Gastroesophageal sphincter (tissue), 4 donors: ENCODE data around the gene BAG5. TPM values are rescaled to one million over a fixed set of nuclear protein-coding genes. Genes with fewer than 3 reads are reported as not detected.

Source experiments
- ATAC-seq: fragments of 150-250 bp; one replicate; pipeline ENCODE4 v1.9.1; 2016; ENCODE audit warnings: mild to moderate bottlenecking, moderate library complexity
- H3K27ac ChIP-seq, 4 donors: fragments of 200-600 bp; sonication (generic) in 3 of 4; 1 replicate in 3 of 4; 2 replicates in 1 of 4; pipeline ENCODE4 v1.5.1; 2016 to 2019
- H3K27me3 ChIP-seq: fragments of 200-600 bp; sonication (generic); one replicate; pipeline ENCODE4 v1.5.1; 2019
- H3K36me3 ChIP-seq, 2 donors: fragments of 200-600 bp; sonication (generic); one replicate each; pipeline ENCODE4 v1.5.1; 2019; ENCODE audit warnings: control low read depth in 1 of 2
- H3K4me1 ChIP-seq, 3 donors: fragments of 200-600 bp; sonication (generic); 1 replicate in 2 of 3; 2 replicates in 1 of 3; pipeline ENCODE4 v1.5.1; 2016 to 2019; ENCODE audit warnings: control low read depth in 2 of 3
- H3K4me3 ChIP-seq, 2 donors: fragments of 200-600 bp; sonication (generic); one replicate each; pipeline ENCODE4 v1.5.1; 2019; ENCODE audit warnings: mild to moderate bottlenecking in 1 of 2, moderate library complexity in 1 of 2
- H3K9me3 ChIP-seq, 3 donors: fragments of 200-600 bp; sonication (generic); one replicate each; pipeline ENCODE4 v1.5.1; 2017 to 2019; ENCODE audit warnings: control low read depth in 2 of 3
- EP300 ChIP-seq: sonication (generic); formaldehyde crosslinking; IDR thresholded peaks from one replicate; pipeline ENCODE4 v1.6.1; 2017; ENCODE audit warnings: antibody characterized with exemption, mild to moderate bottlenecking
- POLR2A ChIP-seq, 2 donors: fragments of 450-650 bp; IDR thresholded peaks; one replicate each; pipeline ENCODE4 v1.6.1; 2017; ENCODE audit warnings: antibody characterized with exemption in 2 of 2, mild to moderate bottlenecking in 2 of 2, moderate library complexity in 1 of 2
- POLR2AphosphoS5 ChIP-seq: sonication (generic); formaldehyde crosslinking; IDR thresholded peaks from one replicate; pipeline ENCODE4 v1.6.1; 2017; ENCODE audit warnings: antibody characterized with exemption
- WGBS, 2 donors: methylation state at CpG; one replicate each; pipeline ENCODE4 v1.1.5; 2018; ENCODE audit warnings: low coverage in 1 of 2; 5-methylcytosine and 5-hydroxymethylcytosine counted together
- total RNA-seq, 4 donors: library from RNA; depleted of rRNA; stranded (reverse); fragments of >200 nt; gene quantifications; one replicate each; pipeline ENCODE4 v1.1.0, GENCODE V29; 2016
- TF ChIP-seq, protein P1 (sequence below), 4 experiments: fragments of 200-600 bp in 2 of 4; fragments of 450-650 bp in 2 of 4; sonication (generic) in 1 of 4; IDR thresholded peaks; one replicate each; pipeline ENCODE4 v1.5.1; 2017 to 2019; ENCODE audit warnings: antibody characterized with exemption in 4 of 4, mild to moderate bottlenecking in 2 of 4, moderate library complexity in 2 of 4

The BAG5 gene
- total RNA-seq, 4 donors from 2014 or later, result 31.1 to 41.3 (median 38.5) TPM

DNA sequence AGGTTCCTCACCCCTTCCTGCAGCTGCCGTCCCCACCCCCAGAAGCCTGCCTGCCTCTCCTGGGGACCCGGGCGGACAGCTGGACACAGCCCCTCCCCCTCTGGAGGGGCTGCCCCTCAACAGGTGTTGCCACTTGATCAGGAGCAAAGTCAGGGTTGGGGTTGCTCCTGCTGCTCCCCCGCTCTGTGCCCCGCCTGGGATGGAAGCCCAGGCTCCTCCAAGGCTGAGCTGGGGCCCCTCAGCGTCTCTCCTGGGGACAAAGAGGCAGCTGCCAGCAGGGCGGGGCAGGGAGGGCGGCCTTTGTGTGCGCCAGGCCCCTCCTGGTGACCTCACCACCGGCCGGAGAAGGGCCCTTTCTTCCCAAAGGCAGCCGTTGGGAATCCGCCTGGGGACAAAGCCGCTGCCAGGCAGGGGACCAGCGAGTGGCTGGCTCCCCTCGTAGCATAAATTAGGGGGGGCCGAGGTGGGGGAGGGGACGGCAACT lies 19.8 kb downstream of the BAG5 start:
- ATAC-seq, result peak; percentile 17
- Histone ChIP-seq H3K4me3 (peak overlapping the region in 1 of 2 donors; percentile 8), H3K27me3 (no peaks in the 10 kb centered on the region), H3K36me3 (no peaks in the 10 kb centered on the region), H3K9me3 (no peaks in the 10 kb centered on the region), H3K4me1 (peaks cover 31 to 100% (median 78%) of the 10 kb centered on the region in 3 donors), H3K27ac (peak overlapping the region; percentile 62 to 96 (median 92))
- 0% methylated on average over 1 of the region's 18 CpGs; no CpG with 5 or more reads in 1 of the 2 donors for WGBS, 2 donors
- peak; percentile 16 for TF ChIP-seq POLR2AphosphoS5
- no peak for TF ChIP-seq POLR2A (IDR thresholded peaks at IDR 0.05)

- peak; percentile 14 for ATAC-seq
- Histone ChIP-seq H3K9me3 (no peaks in the 10 kb centered on the region), H3K4me1 (peaks cover 31 to 100% (median 78%) of the 10 kb centered on the region in 3 donors), H3K36me3 (no peaks in the 10 kb centered on the region), H3K4me3 (no peak overlapping the region), H3K27me3 (no peaks in the 10 kb centered on the region), H3K27ac (peak overlapping the region; percentile 62 to 96 (median 92))
- TF ChIP-seq, protein P1, sequence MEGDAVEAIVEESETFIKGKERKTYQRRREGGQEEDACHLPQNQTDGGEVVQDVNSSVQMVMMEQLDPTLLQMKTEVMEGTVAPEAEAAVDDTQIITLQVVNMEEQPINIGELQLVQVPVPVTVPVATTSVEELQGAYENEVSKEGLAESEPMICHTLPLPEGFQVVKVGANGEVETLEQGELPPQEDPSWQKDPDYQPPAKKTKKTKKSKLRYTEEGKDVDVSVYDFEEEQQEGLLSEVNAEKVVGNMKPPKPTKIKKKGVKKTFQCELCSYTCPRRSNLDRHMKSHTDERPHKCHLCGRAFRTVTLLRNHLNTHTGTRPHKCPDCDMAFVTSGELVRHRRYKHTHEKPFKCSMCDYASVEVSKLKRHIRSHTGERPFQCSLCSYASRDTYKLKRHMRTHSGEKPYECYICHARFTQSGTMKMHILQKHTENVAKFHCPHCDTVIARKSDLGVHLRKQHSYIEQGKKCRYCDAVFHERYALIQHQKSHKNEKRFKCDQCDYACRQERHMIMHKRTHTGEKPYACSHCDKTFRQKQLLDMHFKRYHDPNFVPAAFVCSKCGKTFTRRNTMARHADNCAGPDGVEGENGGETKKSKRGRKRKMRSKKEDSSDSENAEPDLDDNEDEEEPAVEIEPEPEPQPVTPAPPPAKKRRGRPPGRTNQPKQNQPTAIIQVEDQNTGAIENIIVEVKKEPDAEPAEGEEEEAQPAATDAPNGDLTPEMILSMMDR (IDR thresholded peaks at IDR 0.05), result peak in 3 of 4 experiments; percentile 22 to 42 (median 39)
- TF ChIP-seq POLR2A (IDR thresholded peaks at IDR 0.05), result no peak
- WGBS, 2 donors, result no CpG with 5 or more reads among the region's 33 CpGs
Observed at GRCh38 chr14:103541709-103542604, 20.5 kb downstream of the BAG5 start.

DNA sequence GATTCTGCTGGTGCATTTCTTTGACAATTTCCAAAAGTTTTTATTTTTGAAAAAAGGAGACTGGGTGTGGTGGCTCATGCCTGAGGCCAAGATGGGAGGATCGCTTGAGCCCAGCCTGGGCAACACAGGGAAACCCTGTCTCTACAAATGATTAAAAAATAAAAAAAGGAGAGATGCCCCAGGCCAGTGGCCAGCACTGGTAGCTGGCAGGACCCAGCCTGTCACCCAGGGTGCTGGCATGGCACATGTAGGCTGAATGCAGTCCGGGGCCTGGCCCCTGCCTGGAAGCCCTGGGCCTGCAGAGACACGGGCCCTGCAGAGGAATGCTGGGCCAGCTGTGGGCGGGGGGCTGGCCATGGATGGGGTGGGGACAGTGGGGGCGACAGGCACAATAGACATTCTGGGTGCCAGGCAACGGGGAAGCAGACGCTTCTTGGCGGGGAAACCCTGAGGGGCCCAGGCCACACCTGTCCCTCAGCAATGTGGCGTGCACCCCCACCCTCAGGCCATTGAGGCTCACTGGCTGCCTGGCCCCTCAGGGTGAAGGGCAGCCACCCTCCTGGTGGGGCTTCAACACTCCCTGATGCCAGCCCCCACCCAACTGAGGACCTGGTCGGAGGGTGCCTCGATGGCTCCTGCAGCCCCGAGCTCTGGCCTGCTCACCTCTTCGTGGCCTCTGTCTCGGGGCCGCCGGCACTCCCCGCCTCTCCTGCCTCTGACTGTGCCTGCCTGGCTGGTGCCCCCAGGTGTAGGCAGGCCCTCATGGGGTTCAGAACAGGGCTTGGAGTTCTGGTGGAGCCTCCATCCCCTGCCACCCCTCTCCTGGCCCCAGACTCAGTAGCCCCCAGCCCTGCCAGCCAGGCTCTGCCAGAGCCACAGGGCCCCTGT lies 21.4 kb downstream of the BAG5 start:
- no peak for ATAC-seq
- Histone ChIP-seq H3K9me3 (no peaks in the 10 kb centered on the region), H3K4me3 (no peak overlapping the region), H3K36me3 (peaks cover 0 to 1% of the 10 kb centered on the region in 2 donors), H3K4me1 (peaks cover 31 to 100% (median 70%) of the 10 kb centered on the region in 3 donors), H3K27me3 (no peaks in the 10 kb centered on the region), H3K27ac (peak overlapping the region; percentile 62 to 96 (median 92))
- 13 to 17% methylated on average over 1 to 3 of the region's 17 CpGs for WGBS, 2 donors
- TF ChIP-seq, protein P1 (IDR thresholded peaks at IDR 0.05), result no peak
- TF ChIP-seq POLR2A (IDR thresholded peaks at IDR 0.05) (no peak), POLR2AphosphoS5 (no peak), EP300 (no peak)

DNA sequence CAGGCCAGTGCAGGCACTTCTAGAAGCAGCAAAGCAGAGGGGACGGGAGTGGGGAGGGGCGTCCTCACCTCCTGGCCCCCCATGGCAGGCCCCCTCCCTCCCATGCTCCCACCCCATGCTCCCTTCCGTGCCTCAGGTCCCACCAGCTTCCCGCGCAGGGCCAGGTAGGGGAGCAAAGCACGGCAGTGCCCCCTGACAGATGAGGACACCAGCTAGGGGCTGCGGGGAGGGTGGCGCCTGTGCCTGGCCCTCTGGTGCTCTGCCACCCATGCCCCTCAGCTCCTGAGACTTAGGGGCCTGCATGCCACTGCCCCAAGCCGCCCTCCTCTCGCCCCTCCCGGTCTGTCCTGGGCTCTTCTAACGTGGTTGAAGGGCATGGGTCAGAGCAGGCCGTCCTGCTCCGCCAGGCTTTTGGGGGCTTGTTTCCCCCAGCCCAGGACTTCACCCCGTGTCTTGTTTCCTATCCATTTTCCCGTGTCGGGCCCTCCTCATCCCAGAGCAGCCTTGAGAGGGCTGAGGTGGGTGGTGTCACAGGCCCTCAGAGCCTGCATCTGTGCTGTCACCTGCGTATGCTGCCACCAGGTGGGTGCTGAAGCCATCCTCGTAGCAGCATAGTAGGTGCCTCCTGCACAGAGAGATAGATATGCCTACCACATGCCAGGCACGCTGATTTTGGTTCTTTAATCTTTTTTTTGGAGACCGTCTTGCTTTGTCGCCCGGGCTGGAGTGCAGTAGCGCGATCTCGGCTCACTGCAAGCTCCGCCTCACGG lies 23.2 kb downstream of the BAG5 start:
- Histone ChIP-seq H3K4me1 (peaks cover 31 to 100% (median 74%) of the 10 kb centered on the region in 3 donors), H3K36me3 (peaks cover 0 to 19% of the 10 kb centered on the region in 2 donors), H3K27ac (peak overlapping the region; percentile 49 to 96 (median 94)), H3K4me3 (no peak overlapping the region), H3K27me3 (no peaks in the 10 kb centered on the region), H3K9me3 (no peaks in the 10 kb centered on the region)
- WGBS, 2 donors, result 66 to 80% methylated on average over 12 to 13 of the region's 28 CpGs
- no peak for ATAC-seq
- TF ChIP-seq POLR2AphosphoS5, result no peak
- no peak for TF ChIP-seq POLR2A (IDR thresholded peaks at IDR 0.05)
- TF ChIP-seq, protein P1 (IDR thresholded peaks at IDR 0.05), result no peak
- TF ChIP-seq EP300, result no peak
